ENCODE measurements around the gene SULT4A1.

Gene SULT4A1

GRCh38 chr22:43777286-43777685 is 85.0 kb downstream of the SULT4A1 start:
- H3F3A ChIP-seq (ENCODE audit: insufficient read depth, low read length) = no peaks in the 10 kb centered on the region
- H3K9me3 ChIP-seq (ENCODE audit: low read length) = no peaks in the 10 kb centered on the region
- no peak overlapping the region for H2AFZ ChIP-seq (ENCODE audit: low read length)
- H3K4me3 ChIP-seq (ENCODE audit: low read depth, low read length, poor library complexity, severe bottlenecking) = no peak overlapping the region
- no peaks in the 10 kb centered on the region for H3K4me1 ChIP-seq (ENCODE audit: insufficient read depth, low read length, severe bottlenecking)
- TF ChIP-seq EZH2 (IDR thresholded peaks at IDR 0.05; ENCODE audit: borderline replicate concordance, low read length) (no peak), CTCF (IDR thresholded peaks at IDR 0.05; ENCODE audit: low read length) (no peak)
- no peaks in the 10 kb centered on the region for H3K79me2 ChIP-seq (ENCODE audit: insufficient read depth, low read length)
- H3K27me3 ChIP-seq (ENCODE audit: insufficient read depth, low read length) = no peaks in the 10 kb centered on the region
- H3K36me3 ChIP-seq (ENCODE audit: insufficient read depth, low read length) = no peaks in the 10 kb centered on the region
- no peaks in the 10 kb centered on the region for H4K20me1 ChIP-seq (ENCODE audit: insufficient read depth, low read length)
- H3K4me2 ChIP-seq (ENCODE audit: low read length) = no peak overlapping the region
- H3K27ac ChIP-seq (ENCODE audit: low read depth, low read length, poor library complexity, severe bottlenecking) = no peak overlapping the region
- H3K9me2 ChIP-seq (ENCODE audit: low read depth, low read length) = no peaks in the 10 kb centered on the region
- H3K9ac ChIP-seq (ENCODE audit: low read length) = no peak overlapping the region

GRCh38 chr22:43776081-43776670 is 86.1 kb downstream of the SULT4A1 start:
- no peaks in the 10 kb centered on the region for H3K9me2 ChIP-seq (ENCODE audit: low read depth, low read length)
- H3F3A ChIP-seq (ENCODE audit: insufficient read depth, low read length) = no peaks in the 10 kb centered on the region
- H3K9ac ChIP-seq (ENCODE audit: low read length) = no peak overlapping the region
- H3K27me3 ChIP-seq (ENCODE audit: insufficient read depth, low read length) = no peaks in the 10 kb centered on the region
- no peaks in the 10 kb centered on the region for H3K9me3 ChIP-seq (ENCODE audit: low read length)
- H3K79me2 ChIP-seq (ENCODE audit: insufficient read depth, low read length) = no peaks in the 10 kb centered on the region
- H4K20me1 ChIP-seq (ENCODE audit: insufficient read depth, low read length) = no peaks in the 10 kb centered on the region
- no peak overlapping the region for H3K27ac ChIP-seq (ENCODE audit: low read depth, low read length, poor library complexity, severe bottlenecking)
- TF ChIP-seq EZH2 (IDR thresholded peaks at IDR 0.05; ENCODE audit: borderline replicate concordance, low read length) = no peak
- TF ChIP-seq CTCF (IDR thresholded peaks at IDR 0.05; ENCODE audit: low read length) = no peak
- no peaks in the 10 kb centered on the region for H3K36me3 ChIP-seq (ENCODE audit: insufficient read depth, low read length)
- H2AFZ ChIP-seq (ENCODE audit: low read length) = no peak overlapping the region
- H3K4me1 ChIP-seq (ENCODE audit: insufficient read depth, low read length, severe bottlenecking) = no peaks in the 10 kb centered on the region
- H3K4me2 ChIP-seq (ENCODE audit: low read length) = no peak overlapping the region
- H3K4me3 ChIP-seq (ENCODE audit: low read depth, low read length, poor library complexity, severe bottlenecking) = no peak overlapping the region
